IMR-90 (cell line): ENCODE measurements around the gene AP4M1. TPM values are rescaled to one million over a fixed set of nuclear protein-coding genes. Genes with fewer than 3 reads are reported as not detected.

Source experiments
- ATAC-seq: fragments of 200-7000 bp; cut with Tn5 transposase; 2 replicates; pipeline ENCODE4 v1.9.1; 2020; ENCODE audit warnings: low read depth, mild to moderate bottlenecking, moderate library complexity
- BruUV-seq: library from RNA; stranded (reverse); fragments of 400-500 nt; replicated peaks from 2 replicates; lab custom pipeline; 2021; lab: Mats Ljungman, UMichigan
- CTCF ChIA-PET: fragments of 300-600 bp; formaldehyde crosslinking; extraction: SDS; loops from one replicate; lab custom pipeline; 2021; ENCODE audit warnings: antibody characterized with exemption; lab: Yijun Ruan, JAX
- POLR2A ChIA-PET: fragments of 300-600 bp; sonication (Branson Sonifier 250); formaldehyde crosslinking; loops from one replicate; lab custom pipeline; 2022; ENCODE audit warnings: antibody characterized with exemption; ENCODE audit not compliant: unreplicated experiment; lab: Charles Lee
- DNase-seq: peaks from one replicate; pipeline ENCODE4 v3.0.0; 2013
- H2AFZ ChIP-seq: replicated peaks from 2 replicates; pipeline ENCODE3; 2013; ENCODE audit warnings: low read length, mild to moderate bottlenecking; ENCODE audit not compliant: poor library complexity
- H2AK5ac ChIP-seq: 2 replicates; pipeline ENCODE4 v1.6.1; 2013; ENCODE audit warnings: low read depth, low read length, inconsistent platforms
- H2AK9ac ChIP-seq: replicated peaks from 2 replicates; pipeline ENCODE3; 2013; ENCODE audit warnings: mild to moderate bottlenecking, low read depth, low read length, moderate library complexity; ENCODE audit not compliant: poor library complexity
- H2BK120ac ChIP-seq: 2 replicates; pipeline ENCODE4 v1.6.1; 2013; ENCODE audit warnings: low read depth, low read length, inconsistent platforms
- H2BK15ac ChIP-seq: 3 replicates; pipeline ENCODE4 v1.6.1; 2013; ENCODE audit warnings: low read depth, low read length, inconsistent platforms
- H2BK20ac ChIP-seq: 2 replicates; pipeline ENCODE4 v1.6.1; 2013; ENCODE audit warnings: low read depth, mild to moderate bottlenecking, inconsistent platforms, low read length, moderate library complexity
- H2BK5ac ChIP-seq: 2 replicates; pipeline ENCODE4 v1.6.1; 2013; ENCODE audit warnings: mild to moderate bottlenecking, low read depth, low read length, inconsistent platforms; ENCODE audit not compliant: poor library complexity, severe bottlenecking
- H3K14ac ChIP-seq: replicated peaks from 2 replicates; pipeline ENCODE4 v1.6.1; 2013; ENCODE audit warnings: low read depth, low read length, inconsistent platforms
- H3K18ac ChIP-seq: 2 replicates; pipeline ENCODE4 v1.6.1; 2013; ENCODE audit warnings: low read depth, low read length, control low read depth
- H3K23ac ChIP-seq: 2 replicates; pipeline ENCODE4 v1.6.1; 2013; ENCODE audit warnings: low read depth, low read length, inconsistent platforms
- H3K27ac ChIP-seq: 2 replicates; pipeline ENCODE4 v1.5.1; 2013; ENCODE audit warnings: mild to moderate bottlenecking, control low read depth, low read length; ENCODE audit not compliant: insufficient read depth
- H3K27me3 ChIP-seq: 2 replicates; pipeline ENCODE4 v1.6.1; 2013; ENCODE audit warnings: low read length; ENCODE audit not compliant: control insufficient read depth, insufficient read depth
- H3K36me3 ChIP-seq: 2 replicates; pipeline ENCODE4 v1.6.1; 2013; ENCODE audit warnings: low read length, mixed read lengths; ENCODE audit not compliant: control insufficient read depth, insufficient read depth
- H3K4ac ChIP-seq: 2 replicates; pipeline ENCODE4 v1.6.1; 2013; ENCODE audit warnings: low read depth, low read length, inconsistent platforms
- H3K4me1 ChIP-seq: 2 replicates; pipeline ENCODE4 v1.6.1; 2013; ENCODE audit warnings: low read length, mixed read lengths; ENCODE audit not compliant: control insufficient read depth, insufficient read depth
- H3K4me2 ChIP-seq: 2 replicates; pipeline ENCODE4 v1.6.1; 2013; ENCODE audit warnings: low read depth, mild to moderate bottlenecking, control low read depth, low read length, moderate library complexity
- H3K4me3 ChIP-seq: 2 replicates; pipeline ENCODE4 v1.5.1; 2013; ENCODE audit warnings: low read depth, mild to moderate bottlenecking, control low read depth, low read length, moderate library complexity; ENCODE audit not compliant: insufficient read depth
- H3K56ac ChIP-seq: 2 replicates; pipeline ENCODE4 v1.6.1; 2013; ENCODE audit warnings: low read length, inconsistent platforms; ENCODE audit not compliant: insufficient read depth; ENCODE audit errors: extremely low read depth
- H3K79me1 ChIP-seq, 2 experiments: 2 replicates each; pipeline ENCODE4 v1.6.1; 2013; ENCODE audit warnings: low read length in 2 of 2, inconsistent platforms in 1 of 2, low read depth in 1 of 2
- H3K9ac ChIP-seq: 2 replicates; pipeline ENCODE4 v1.6.1; 2013; ENCODE audit warnings: low read depth, low read length, control low read depth
- H3K9me1 ChIP-seq: 2 replicates; pipeline ENCODE4 v1.6.1; 2013; ENCODE audit warnings: low read length, inconsistent platforms; ENCODE audit not compliant: insufficient read depth
- H3K9me3 ChIP-seq: 2 replicates; pipeline ENCODE4 v1.6.1; 2013; ENCODE audit warnings: low read length; ENCODE audit not compliant: control insufficient read depth, insufficient read depth
- H4K20me1 ChIP-seq: 2 replicates; pipeline ENCODE4 v1.6.1; 2013; ENCODE audit warnings: low read length, inconsistent platforms; ENCODE audit not compliant: insufficient read depth
- H4K5ac ChIP-seq: 2 replicates; pipeline ENCODE4 v1.6.1; 2013; ENCODE audit warnings: mild to moderate bottlenecking, low read depth, low read length, control low read depth
- H4K8ac ChIP-seq, 2 experiments: 2 replicates each; pipeline ENCODE4 v1.6.1; 2013; ENCODE audit warnings: low read depth in 2 of 2, low read length in 2 of 2, control low read depth in 1 of 2, inconsistent platforms in 1 of 2
- H4K91ac ChIP-seq: 2 replicates; pipeline ENCODE4 v1.6.1; 2013; ENCODE audit warnings: low read depth, low read length, inconsistent platforms; ENCODE audit not compliant: insufficient read depth
- BHLHE40 ChIP-seq: fragments of 150-350 bp; IDR thresholded peaks from 2 replicates; pipeline ENCODE4 v1.6.1; 2016; ENCODE audit warnings: mild to moderate bottlenecking, low read depth, low read length
- CHD1 ChIP-seq: IDR thresholded peaks from 2 replicates; pipeline ENCODE4 v1.6.1; 2012; ENCODE audit warnings: low read depth, low read length, improper control_type of control experiment
- ELK1 ChIP-seq: fragments of 150-350 bp; IDR thresholded peaks from 2 replicates; pipeline ENCODE4 v1.6.1; 2016; ENCODE audit warnings: low read depth, mild to moderate bottlenecking, low read length, moderate library complexity, borderline replicate concordance
- FOS ChIP-seq: fragments of 150-350 bp; IDR thresholded peaks from 2 replicates; pipeline ENCODE4 v1.6.1; 2016; ENCODE audit warnings: low read depth, low read length
- MAFK ChIP-seq: IDR thresholded peaks from 2 replicates; pipeline ENCODE4 v1.6.1; 2012; ENCODE audit warnings: low read depth, low read length, improper control_type of control experiment
- MAZ ChIP-seq: IDR thresholded peaks from 2 replicates; pipeline ENCODE4 v1.6.1; 2012; ENCODE audit warnings: low read depth, mild to moderate bottlenecking, low read length, improper control_type of control experiment, moderate library complexity, borderline replicate concordance
- MXI1 ChIP-seq: IDR thresholded peaks from 2 replicates; pipeline ENCODE4 v1.6.1; 2012; ENCODE audit warnings: low read depth, mild to moderate bottlenecking, low read length, moderate library complexity, borderline replicate concordance
- RFX5 ChIP-seq: IDR thresholded peaks from 2 replicates; pipeline ENCODE4 v1.8.0; 2012; ENCODE audit warnings: low read depth, mild to moderate bottlenecking, low read length, moderate library complexity
- USF2 ChIP-seq: fragments of 150-350 bp; IDR thresholded peaks from 2 replicates; pipeline ENCODE4 v1.6.1; 2017; ENCODE audit warnings: mild to moderate bottlenecking, antibody characterized with exemption, low read length, low read depth
- WGBS, 2 experiments: methylation state at CpG; one replicate each; pipeline versions ENCODE4 v1.1.5 to v1.1.7; 2013; ENCODE audit warnings: missing lambda C conversion rate in 2 of 2; ENCODE audit not compliant: insufficient read length in 1 of 2; ENCODE audit errors: extremely low coverage in 2 of 2; 5-methylcytosine and 5-hydroxymethylcytosine counted together
- dilution Hi-C: fragments of 300-500 bp; cut with HindIII; formaldehyde crosslinking; loops from one replicate; pipeline ENCODE4 v1.14.3; 2018; ENCODE audit warnings: low sequenced_read_pairs; ENCODE audit not compliant: unreplicated experiment
- in situ Hi-C: fragments of 300-500 bp; cut with MboI; formaldehyde crosslinking; loops from 3 replicates; pipeline ENCODE4 v1.14.3; 2019; ENCODE audit warnings: low sequenced_read_pairs, inconsistent platforms, mixed read lengths
- intact Hi-C: fragments of 100-400 bp; cut with micrococcal nuclease; formaldehyde crosslinking; loops from 2 replicates; pipeline ENCODE4 v1.10.0; 2022
- polyA plus RNA-seq, 3 experiments: library from polyadenylated mRNA; depleted of rRNA; stranded (reverse); fragments of >200 nt; gene quantifications; 2 replicates each; pipeline ENCODE4 v1.2.3, GENCODE V29; 2012; ENCODE audit warnings: low replicate concordance in 1 of 3
- total RNA-seq: library from RNA; depleted of rRNA; stranded (reverse); fragments of >200 nt; gene quantifications from 2 replicates; pipeline ENCODE4 v1.2.3, GENCODE V29; 2012
- TF ChIP-seq, protein P1 (sequence below): conservative IDR thresholded peaks from 2 replicates; pipeline ENCODE4 v1.5.1; 2012; ENCODE audit warnings: mild to moderate bottlenecking, low read depth, low read length, improper control_type of control experiment

Gene AP4M1
- total and polyA plus RNA-seq, 2 of the 4 experiments (the other 2 are of a cell fraction): 21.1 to 21.4 TPM

GRCh38 chr7:100091411-100092181 is 9.8 kb upstream of the AP4M1 start:
- ChIA-PET POLR2A (no interaction called here), CTCF (interaction anchor here (0.9 to 1.6 kb wide), 2 partner anchors 9 to 113 kb away, joined by 3 to 5 read pairs; no protein-coding TSS in a partner anchor)
- H3K9me1 ChIP-seq: peaks cover 13% of the 10 kb centered on the region

More at GRCh38 chr7:100091411-100092181, 9.8 kb upstream of the AP4M1 start:
- Histone ChIP-seq H3K27ac (no peak overlapping the region; the same call in 1 of the 2 replicates), H2BK120ac (no peak overlapping the region), H3K4me1 (peaks cover 15% of the 10 kb centered on the region), H2AFZ (peak overlapping the region; percentile 49), H2AK5ac (peak overlapping the region; percentile 27; the same call in 1 of the 2 replicates), H3K4me2 (no peak overlapping the region), H2BK5ac (no peak overlapping the region), H3K4me3 (no peak overlapping the region), H2BK15ac (no peak overlapping the region), H3K36me3 (peaks cover 55% of the 10 kb centered on the region), H4K8ac (peak overlapping the region in 1 of 2 experiments; percentile 11; a peak in 1 of 4 replicates), H3K14ac (no peak overlapping the region), H2BK20ac (no peak overlapping the region), H3K79me1 (peaks cover 32 to 74% of the 10 kb centered on the region in 2 experiments), H2AK9ac (no peak overlapping the region), H4K5ac (no peak overlapping the region), H3K56ac (no peak overlapping the region), H3K27me3 (no peaks in the 10 kb centered on the region), H3K23ac (peak overlapping the region; percentile 12; the same call in 1 of the 2 replicates), H3K9me3 (no peaks in the 10 kb centered on the region), H3K18ac (no peak overlapping the region), H4K91ac (no peak overlapping the region), H3K4ac (peak overlapping the region; percentile 69; the same call in 1 of the 2 replicates), H4K20me1 (peaks cover 15% of the 10 kb centered on the region), H3K9ac (no peak overlapping the region)
- TF ChIP-seq RFX5: no peak
- TF ChIP-seq, protein P1, sequence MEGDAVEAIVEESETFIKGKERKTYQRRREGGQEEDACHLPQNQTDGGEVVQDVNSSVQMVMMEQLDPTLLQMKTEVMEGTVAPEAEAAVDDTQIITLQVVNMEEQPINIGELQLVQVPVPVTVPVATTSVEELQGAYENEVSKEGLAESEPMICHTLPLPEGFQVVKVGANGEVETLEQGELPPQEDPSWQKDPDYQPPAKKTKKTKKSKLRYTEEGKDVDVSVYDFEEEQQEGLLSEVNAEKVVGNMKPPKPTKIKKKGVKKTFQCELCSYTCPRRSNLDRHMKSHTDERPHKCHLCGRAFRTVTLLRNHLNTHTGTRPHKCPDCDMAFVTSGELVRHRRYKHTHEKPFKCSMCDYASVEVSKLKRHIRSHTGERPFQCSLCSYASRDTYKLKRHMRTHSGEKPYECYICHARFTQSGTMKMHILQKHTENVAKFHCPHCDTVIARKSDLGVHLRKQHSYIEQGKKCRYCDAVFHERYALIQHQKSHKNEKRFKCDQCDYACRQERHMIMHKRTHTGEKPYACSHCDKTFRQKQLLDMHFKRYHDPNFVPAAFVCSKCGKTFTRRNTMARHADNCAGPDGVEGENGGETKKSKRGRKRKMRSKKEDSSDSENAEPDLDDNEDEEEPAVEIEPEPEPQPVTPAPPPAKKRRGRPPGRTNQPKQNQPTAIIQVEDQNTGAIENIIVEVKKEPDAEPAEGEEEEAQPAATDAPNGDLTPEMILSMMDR: 0 out of 2 replicates have a peak, but pooled peaks have one; percentile 16
- TF ChIP-seq CHD1: no peak
- no peak for TF ChIP-seq USF2
- TF ChIP-seq FOS: no peak
- no peak for TF ChIP-seq MAZ
- no peak for TF ChIP-seq ELK1
- TF ChIP-seq BHLHE40: peak; percentile 79
- 0 out of 2 replicates have a peak, but pooled peaks have one; percentile 48 for TF ChIP-seq MXI1
- TF ChIP-seq MAFK: no peak
- WGBS, 2 experiments: 64% methylated on average over 3 of the region's 19 CpGs; no CpG with 5 or more reads in 1 of the 2 experiments
- no peak for ATAC-seq
- in situ Hi-C loops: no loop called here
- TSS peak; percentile 90 for BruUV-seq
- intact Hi-C loops: no loop called here
- dilution Hi-C loops: no loop called here
- DNase-seq: peak; percentile 37
